ENCODE data around the gene ACOX3. TPM values are rescaled to one million over a fixed set of nuclear protein-coding genes. Genes with fewer than 3 reads are reported as not detected.

Gene ACOX3
- total and polyA plus RNA-seq, 9 of the 15 experiments (the other 6 are each of a cell fraction or from before 2014, with no cell fraction given): 0.68 to 7.3 (median 3.7) TPM

- TF ChIP-seq, protein P1, sequence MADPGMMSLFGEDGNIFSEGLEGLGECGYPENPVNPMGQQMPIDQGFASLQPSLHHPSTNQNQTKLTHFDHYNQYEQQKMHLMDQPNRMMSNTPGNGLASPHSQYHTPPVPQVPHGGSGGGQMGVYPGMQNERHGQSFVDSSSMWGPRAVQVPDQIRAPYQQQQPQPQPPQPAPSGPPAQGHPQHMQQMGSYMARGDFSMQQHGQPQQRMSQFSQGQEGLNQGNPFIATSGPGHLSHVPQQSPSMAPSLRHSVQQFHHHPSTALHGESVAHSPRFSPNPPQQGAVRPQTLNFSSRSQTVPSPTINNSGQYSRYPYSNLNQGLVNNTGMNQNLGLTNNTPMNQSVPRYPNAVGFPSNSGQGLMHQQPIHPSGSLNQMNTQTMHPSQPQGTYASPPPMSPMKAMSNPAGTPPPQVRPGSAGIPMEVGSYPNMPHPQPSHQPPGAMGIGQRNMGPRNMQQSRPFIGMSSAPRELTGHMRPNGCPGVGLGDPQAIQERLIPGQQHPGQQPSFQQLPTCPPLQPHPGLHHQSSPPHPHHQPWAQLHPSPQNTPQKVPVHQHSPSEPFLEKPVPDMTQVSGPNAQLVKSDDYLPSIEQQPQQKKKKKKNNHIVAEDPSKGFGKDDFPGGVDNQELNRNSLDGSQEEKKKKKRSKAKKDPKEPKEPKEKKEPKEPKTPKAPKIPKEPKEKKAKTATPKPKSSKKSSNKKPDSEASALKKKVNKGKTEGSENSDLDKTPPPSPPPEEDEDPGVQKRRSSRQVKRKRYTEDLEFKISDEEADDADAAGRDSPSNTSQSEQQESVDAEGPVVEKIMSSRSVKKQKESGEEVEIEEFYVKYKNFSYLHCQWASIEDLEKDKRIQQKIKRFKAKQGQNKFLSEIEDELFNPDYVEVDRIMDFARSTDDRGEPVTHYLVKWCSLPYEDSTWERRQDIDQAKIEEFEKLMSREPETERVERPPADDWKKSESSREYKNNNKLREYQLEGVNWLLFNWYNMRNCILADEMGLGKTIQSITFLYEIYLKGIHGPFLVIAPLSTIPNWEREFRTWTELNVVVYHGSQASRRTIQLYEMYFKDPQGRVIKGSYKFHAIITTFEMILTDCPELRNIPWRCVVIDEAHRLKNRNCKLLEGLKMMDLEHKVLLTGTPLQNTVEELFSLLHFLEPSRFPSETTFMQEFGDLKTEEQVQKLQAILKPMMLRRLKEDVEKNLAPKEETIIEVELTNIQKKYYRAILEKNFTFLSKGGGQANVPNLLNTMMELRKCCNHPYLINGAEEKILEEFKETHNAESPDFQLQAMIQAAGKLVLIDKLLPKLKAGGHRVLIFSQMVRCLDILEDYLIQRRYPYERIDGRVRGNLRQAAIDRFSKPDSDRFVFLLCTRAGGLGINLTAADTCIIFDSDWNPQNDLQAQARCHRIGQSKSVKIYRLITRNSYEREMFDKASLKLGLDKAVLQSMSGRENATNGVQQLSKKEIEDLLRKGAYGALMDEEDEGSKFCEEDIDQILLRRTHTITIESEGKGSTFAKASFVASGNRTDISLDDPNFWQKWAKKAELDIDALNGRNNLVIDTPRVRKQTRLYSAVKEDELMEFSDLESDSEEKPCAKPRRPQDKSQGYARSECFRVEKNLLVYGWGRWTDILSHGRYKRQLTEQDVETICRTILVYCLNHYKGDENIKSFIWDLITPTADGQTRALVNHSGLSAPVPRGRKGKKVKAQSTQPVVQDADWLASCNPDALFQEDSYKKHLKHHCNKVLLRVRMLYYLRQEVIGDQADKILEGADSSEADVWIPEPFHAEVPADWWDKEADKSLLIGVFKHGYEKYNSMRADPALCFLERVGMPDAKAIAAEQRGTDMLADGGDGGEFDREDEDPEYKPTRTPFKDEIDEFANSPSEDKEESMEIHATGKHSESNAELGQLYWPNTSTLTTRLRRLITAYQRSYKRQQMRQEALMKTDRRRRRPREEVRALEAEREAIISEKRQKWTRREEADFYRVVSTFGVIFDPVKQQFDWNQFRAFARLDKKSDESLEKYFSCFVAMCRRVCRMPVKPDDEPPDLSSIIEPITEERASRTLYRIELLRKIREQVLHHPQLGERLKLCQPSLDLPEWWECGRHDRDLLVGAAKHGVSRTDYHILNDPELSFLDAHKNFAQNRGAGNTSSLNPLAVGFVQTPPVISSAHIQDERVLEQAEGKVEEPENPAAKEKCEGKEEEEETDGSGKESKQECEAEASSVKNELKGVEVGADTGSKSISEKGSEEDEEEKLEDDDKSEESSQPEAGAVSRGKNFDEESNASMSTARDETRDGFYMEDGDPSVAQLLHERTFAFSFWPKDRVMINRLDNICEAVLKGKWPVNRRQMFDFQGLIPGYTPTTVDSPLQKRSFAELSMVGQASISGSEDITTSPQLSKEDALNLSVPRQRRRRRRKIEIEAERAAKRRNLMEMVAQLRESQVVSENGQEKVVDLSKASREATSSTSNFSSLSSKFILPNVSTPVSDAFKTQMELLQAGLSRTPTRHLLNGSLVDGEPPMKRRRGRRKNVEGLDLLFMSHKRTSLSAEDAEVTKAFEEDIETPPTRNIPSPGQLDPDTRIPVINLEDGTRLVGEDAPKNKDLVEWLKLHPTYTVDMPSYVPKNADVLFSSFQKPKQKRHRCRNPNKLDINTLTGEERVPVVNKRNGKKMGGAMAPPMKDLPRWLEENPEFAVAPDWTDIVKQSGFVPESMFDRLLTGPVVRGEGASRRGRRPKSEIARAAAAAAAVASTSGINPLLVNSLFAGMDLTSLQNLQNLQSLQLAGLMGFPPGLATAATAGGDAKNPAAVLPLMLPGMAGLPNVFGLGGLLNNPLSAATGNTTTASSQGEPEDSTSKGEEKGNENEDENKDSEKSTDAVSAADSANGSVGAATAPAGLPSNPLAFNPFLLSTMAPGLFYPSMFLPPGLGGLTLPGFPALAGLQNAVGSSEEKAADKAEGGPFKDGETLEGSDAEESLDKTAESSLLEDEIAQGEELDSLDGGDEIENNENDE (IDR thresholded peaks at IDR 0.05; ENCODE audit: low read depth, low read length): no peak
- TF ChIP-seq POLR2B (IDR thresholded peaks at IDR 0.05; ENCODE audit: low read depth, partially characterized antibody) (peak; percentile 54), SNIP1 (IDR thresholded peaks at IDR 0.05; ENCODE audit: low read depth) (no peak), POLR2A (conservative IDR thresholded peaks at IDR 0.05) (no peak), RUNX1 (IDR thresholded peaks at IDR 0.05; ENCODE audit: low read depth) (no peak), ILF3 (IDR thresholded peaks at IDR 0.05; ENCODE audit: borderline replicate concordance) (no peak), ZNF511 (CRISPR knock-in tag; IDR thresholded peaks at IDR 0.05) (no peak), SLC30A9 (CRISPR knock-in tag; IDR thresholded peaks at IDR 0.05) (no peak), ZFX (CRISPR knock-in tag; IDR thresholded peaks at IDR 0.05) (no peak; the same call in 1 of the 2 replicates), CEBPG (CRISPR knock-in tag; IDR thresholded peaks at IDR 0.05) (peak; percentile 96), CEBPG (tag; conservative IDR thresholded peaks at IDR 0.05 in 1 of 2, IDR thresholded peaks at IDR 0.05 in 1 of 2) (peak; percentile 90 to 98), TCF7 (IDR thresholded peaks at IDR 0.05; ENCODE audit: borderline replicate concordance) (no peak), GTF2A2 (tag; IDR thresholded peaks at IDR 0.05) (no peak), CBX1 (IDR thresholded peaks at IDR 0.05; ENCODE audit: low read depth) (no peak; the same call in 1 of the 2 replicates)
- TF ChIP-seq, protein P2, sequence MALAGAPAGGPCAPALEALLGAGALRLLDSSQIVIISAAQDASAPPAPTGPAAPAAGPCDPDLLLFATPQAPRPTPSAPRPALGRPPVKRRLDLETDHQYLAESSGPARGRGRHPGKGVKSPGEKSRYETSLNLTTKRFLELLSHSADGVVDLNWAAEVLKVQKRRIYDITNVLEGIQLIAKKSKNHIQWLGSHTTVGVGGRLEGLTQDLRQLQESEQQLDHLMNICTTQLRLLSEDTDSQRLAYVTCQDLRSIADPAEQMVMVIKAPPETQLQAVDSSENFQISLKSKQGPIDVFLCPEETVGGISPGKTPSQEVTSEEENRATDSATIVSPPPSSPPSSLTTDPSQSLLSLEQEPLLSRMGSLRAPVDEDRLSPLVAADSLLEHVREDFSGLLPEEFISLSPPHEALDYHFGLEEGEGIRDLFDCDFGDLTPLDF (CRISPR knock-in tag; IDR thresholded peaks at IDR 0.05): no peak
These were observed 38.5 kb upstream of the ACOX3 start (continued) for GRCh38 chr4:8478801-8479744.

All from K562 (cell line).